ENCODE data around the gene RASL11B. TPM values are rescaled to one million over a fixed set of nuclear protein-coding genes. Genes with fewer than 3 reads are reported as not detected.
A peak's percentile ranks its signal among the peaks of the same experiment; 100 is the strongest.

Gene RASL11B
- total and polyA plus RNA-seq, 8 donors = 0.83 to 6.4 (median 2.9) TPM; not detected in 1

GRCh38 chr4:52837716-52838558 is 24.2 kb upstream of the RASL11B start:
- Histone ChIP-seq H3K9me3 (no peaks in the 10 kb centered on the region), H3K27me3 (no peaks in the 10 kb centered on the region), H3K4me3 (no peak overlapping the region), H3K4me1 (peaks cover 13 to 27% (median 21%) of the 10 kb centered on the region in 4 donors), H3K27ac (no peak overlapping the region), H3K36me3 (no peaks in the 10 kb centered on the region)
- 78 to 90% (median 85%) methylated on average over 7 of the region's 7 CpGs for WGBS, 5 donors
- intact Hi-C loops (cut with DNase I; ENCODE audit: low total_unique reads) = no loop called here
- DNase-seq = no peak
- no peak for TF ChIP-seq EP300 (IDR thresholded peaks at IDR 0.05)
- no peak for TF ChIP-seq POLR2A (IDR thresholded peaks at IDR 0.05)
- no peak for TF ChIP-seq POLR2AphosphoS5 (IDR thresholded peaks at IDR 0.05)
- no peak for TF ChIP-seq CTCF (IDR thresholded peaks at IDR 0.05)

GRCh38 chr4:52838729-52839586 is 23.2 kb upstream of the RASL11B start:
- WGBS, 5 donors = 62 to 74% (median 69%) methylated on average over 10 of the region's 10 CpGs
- no peak overlapping the region for H3K4me3 ChIP-seq
- H3K36me3 ChIP-seq = no peaks in the 10 kb centered on the region
- DNase-seq = no peak
- TF ChIP-seq EP300 (IDR thresholded peaks at IDR 0.05) (no peak), CTCF (IDR thresholded peaks at IDR 0.05) (no peak), POLR2AphosphoS5 (IDR thresholded peaks at IDR 0.05) (no peak), POLR2A (IDR thresholded peaks at IDR 0.05) (no peak)
- intact Hi-C loops (cut with DNase I; ENCODE audit: low total_unique reads) = no loop called here
- H3K4me1 ChIP-seq = peaks cover 13 to 31% (median 24%) of the 10 kb centered on the region in 4 donors
- no peaks in the 10 kb centered on the region for H3K9me3 ChIP-seq
- no peak overlapping the region for H3K27ac ChIP-seq
- H3K27me3 ChIP-seq = no peaks in the 10 kb centered on the region

GRCh38 chr4:52840531-52841370 is 21.4 kb upstream of the RASL11B start:
- no peaks in the 10 kb centered on the region for H3K36me3 ChIP-seq
- H3K27ac ChIP-seq = peak overlapping the region in 1 of 5 donors; percentile 19
- no peak for TF ChIP-seq POLR2AphosphoS5 (IDR thresholded peaks at IDR 0.05)
- no peak for TF ChIP-seq EP300 (IDR thresholded peaks at IDR 0.05)
- no peak for TF ChIP-seq POLR2A (IDR thresholded peaks at IDR 0.05)
- no peak for TF ChIP-seq CTCF (IDR thresholded peaks at IDR 0.05)
- H3K9me3 ChIP-seq = no peaks in the 10 kb centered on the region
- H3K27me3 ChIP-seq = no peaks in the 10 kb centered on the region
- intact Hi-C loops (cut with DNase I; ENCODE audit: low total_unique reads) = no loop called here
- peak in 1 of 2 donors; percentile 49 for DNase-seq
- WGBS, 5 donors = 33 to 64% (median 40%) methylated on average over 9 of the region's 9 CpGs
- H3K4me1 ChIP-seq = peaks cover 13 to 31% (median 24%) of the 10 kb centered on the region in 4 donors
- no peak overlapping the region for H3K4me3 ChIP-seq
